ENCODE measurements around the gene C19orf18. TPM values are rescaled to one million over a fixed set of nuclear protein-coding genes. Genes with fewer than 3 reads are reported as not detected.

C19orf18 gene
- total and polyA plus RNA-seq, 12 donors, result 0.54 to 20.7 (median 2.2) TPM

DNA sequence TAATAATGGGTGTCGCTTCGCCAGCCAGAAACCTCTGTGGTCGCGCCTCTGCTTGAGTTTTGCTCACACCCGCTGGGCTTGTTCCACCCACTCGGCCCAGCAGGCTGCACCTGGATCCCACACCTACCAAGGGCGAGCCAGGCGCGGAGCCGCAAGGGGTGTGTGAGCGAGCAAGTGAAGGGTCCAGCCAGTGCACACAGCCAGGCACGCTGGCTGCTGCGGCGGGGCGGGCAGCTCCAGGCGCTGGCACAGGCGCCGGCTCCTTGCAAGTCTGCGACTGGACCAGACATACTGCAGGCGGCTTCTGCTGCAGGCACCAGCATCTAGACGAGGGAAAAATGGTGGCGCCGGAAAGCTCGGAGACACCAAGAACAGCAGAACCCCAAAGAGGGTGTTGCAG is 25.0 kb downstream of the C19orf18 start:
- intact Hi-C loops (cut with DNase I), result loop anchor here in 2 of 10 donors (5.0 to 10.0 kb wide), 2 partner anchors 53 to 206 kb away; partner anchors contain the start of genes ZNF329 (in 1 of the 2) and ZNF606 (in 1 of the 2)
- peaks cover 0 to 76% (median under 1%) of the 10 kb centered on the region in 11 donors for H3K9me3 ChIP-seq
- no peak overlapping the region for H3K4me3 ChIP-seq
- no peak for ATAC-seq
- 92% methylated on average over 24 of the region's 24 CpGs for WGBS, 2 donors
- TF ChIP-seq, protein P1, sequence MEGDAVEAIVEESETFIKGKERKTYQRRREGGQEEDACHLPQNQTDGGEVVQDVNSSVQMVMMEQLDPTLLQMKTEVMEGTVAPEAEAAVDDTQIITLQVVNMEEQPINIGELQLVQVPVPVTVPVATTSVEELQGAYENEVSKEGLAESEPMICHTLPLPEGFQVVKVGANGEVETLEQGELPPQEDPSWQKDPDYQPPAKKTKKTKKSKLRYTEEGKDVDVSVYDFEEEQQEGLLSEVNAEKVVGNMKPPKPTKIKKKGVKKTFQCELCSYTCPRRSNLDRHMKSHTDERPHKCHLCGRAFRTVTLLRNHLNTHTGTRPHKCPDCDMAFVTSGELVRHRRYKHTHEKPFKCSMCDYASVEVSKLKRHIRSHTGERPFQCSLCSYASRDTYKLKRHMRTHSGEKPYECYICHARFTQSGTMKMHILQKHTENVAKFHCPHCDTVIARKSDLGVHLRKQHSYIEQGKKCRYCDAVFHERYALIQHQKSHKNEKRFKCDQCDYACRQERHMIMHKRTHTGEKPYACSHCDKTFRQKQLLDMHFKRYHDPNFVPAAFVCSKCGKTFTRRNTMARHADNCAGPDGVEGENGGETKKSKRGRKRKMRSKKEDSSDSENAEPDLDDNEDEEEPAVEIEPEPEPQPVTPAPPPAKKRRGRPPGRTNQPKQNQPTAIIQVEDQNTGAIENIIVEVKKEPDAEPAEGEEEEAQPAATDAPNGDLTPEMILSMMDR (IDR thresholded peaks at IDR 0.05), result no peak
- H3K36me3 ChIP-seq, result peaks cover 0 to 6% (median 2%) of the 10 kb centered on the region in 9 donors
- peaks cover 7 to 26% (median 19%) of the 10 kb centered on the region in 9 donors for H3K4me1 ChIP-seq
- no peak overlapping the region for H3K27ac ChIP-seq
- H3K27me3 ChIP-seq, result no peaks in the 10 kb centered on the region
- DNase-seq, result no peak

DNA sequence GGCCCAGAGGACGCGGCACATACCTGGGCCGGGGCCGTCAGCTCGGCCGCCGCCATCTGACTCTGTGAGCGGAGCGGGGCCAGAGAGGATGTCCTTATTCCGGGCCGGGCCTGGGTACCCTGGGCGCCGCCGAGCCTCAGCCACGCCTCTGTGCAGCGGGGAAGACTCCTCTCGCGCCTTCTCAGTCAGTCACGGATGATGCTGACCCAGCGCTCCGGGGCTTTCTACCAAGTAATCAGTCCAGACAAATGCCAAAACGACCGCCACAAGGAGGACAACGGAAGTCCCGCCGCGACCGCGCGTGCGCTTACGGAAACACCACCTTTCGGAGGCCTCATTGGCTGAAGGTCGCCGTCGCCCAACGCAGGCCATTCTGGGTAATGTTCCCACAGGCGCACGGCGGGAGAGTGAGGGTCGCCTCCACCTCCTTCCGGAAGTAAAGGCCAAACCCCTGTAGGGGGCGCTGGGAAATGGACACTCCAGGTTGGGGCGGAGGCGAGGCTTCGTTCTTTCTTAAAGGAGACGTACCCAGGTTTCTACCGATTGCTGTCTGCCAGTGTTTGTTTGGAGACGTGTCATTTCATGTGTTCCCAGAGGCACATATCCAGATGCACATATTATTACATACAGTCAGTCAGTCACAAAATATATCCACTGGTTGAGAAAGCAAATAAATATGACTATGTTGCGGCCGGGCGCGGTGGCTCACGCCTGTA is 26.8 kb downstream of the C19orf18 start, which contains the start of gene ZNF256:
Gene ZNF256 (minus strand): TSS at position 288 of the 716 bp plus-strand sequence. CDS start 232 bp downstream, at position 56.
- peaks cover 0 to 21% (median 19%) of the 10 kb centered on the region in 9 donors for H3K36me3 ChIP-seq
- peak; percentile 96 to 98 for DNase-seq
- H3K4me1 ChIP-seq, result peaks cover 7 to 30% (median 19%) of the 10 kb centered on the region in 9 donors
- peak within 1 kb of the TSS; percentile 59 to 94 (median 88) for H3K27ac ChIP-seq
- intact Hi-C loops (cut with DNase I), result loop anchor here in 2 of 10 donors (5.0 to 10.0 kb wide), 2 partner anchors 55 to 207 kb away; partner anchors contain the start of genes ZNF329 (in 1 of the 2) and ZNF606 (in 1 of the 2)
- H3K9me3 ChIP-seq, result peaks cover 0 to 78% (median 12%) of the 10 kb centered on the region in 11 donors
- peak within 1 kb of the TSS; percentile 79 to 98 (median 94) for H3K4me3 ChIP-seq
- whole genome bisulfite sequencing, 2 donors, result 6 to 7% methylated on average over 54 of the region's 54 CpGs
- no peaks in the 10 kb centered on the region for H3K27me3 ChIP-seq
- peak; percentile 97 to 100 (median 99) for ATAC-seq
- TF ChIP-seq, protein P1 (IDR thresholded peaks at IDR 0.05), result peak; percentile 54 to 89 (median 78)

DNA sequence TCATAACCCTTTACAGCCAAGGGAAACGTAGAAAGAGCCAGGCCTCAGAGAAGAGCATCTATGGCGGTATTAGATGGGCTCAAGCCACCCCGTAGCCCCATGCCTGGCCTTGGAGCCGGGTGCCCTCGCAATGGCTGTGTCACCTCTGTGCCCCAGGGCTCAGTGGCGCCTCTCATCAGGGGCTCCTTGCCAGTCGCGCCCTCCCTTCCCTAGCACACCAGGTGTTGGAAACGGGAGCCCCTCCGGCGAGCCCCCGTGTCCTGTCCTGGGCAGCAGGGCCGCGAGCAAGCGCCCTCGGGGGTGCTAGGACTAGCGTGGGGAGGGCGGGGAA is 27.3 kb downstream of the C19orf18 start:
- ATAC-seq (peak in 5 of 8 donors; percentile 1 to 43 (median 3)), DNase-seq (no peak)
- TF ChIP-seq, protein P1 (IDR thresholded peaks at IDR 0.05), result no peak
- peaks cover 0 to 79% (median 17%) of the 10 kb centered on the region in 11 donors for H3K9me3 ChIP-seq
- intact Hi-C loops (cut with DNase I), result loop anchor here in 2 of 10 donors (5.0 to 10.0 kb wide), 2 partner anchors 55 to 208 kb away; partner anchors contain the start of genes ZNF329 (in 1 of the 2) and ZNF606 (in 1 of the 2)
- H3K27me3 ChIP-seq, result no peaks in the 10 kb centered on the region
- 0 to 1% methylated on average over 16 to 18 of the region's 18 CpGs for WGBS, 2 donors
- H3K36me3 ChIP-seq, result peaks cover 1 to 27% (median 24%) of the 10 kb centered on the region in 9 donors
- peak overlapping the region; percentile 59 to 94 (median 88) for H3K27ac ChIP-seq
- H3K4me1 ChIP-seq, result peaks cover 7 to 30% (median 19%) of the 10 kb centered on the region in 9 donors
- H3K4me3 ChIP-seq, result peak overlapping the region; percentile 79 to 98 (median 94)

DNA sequence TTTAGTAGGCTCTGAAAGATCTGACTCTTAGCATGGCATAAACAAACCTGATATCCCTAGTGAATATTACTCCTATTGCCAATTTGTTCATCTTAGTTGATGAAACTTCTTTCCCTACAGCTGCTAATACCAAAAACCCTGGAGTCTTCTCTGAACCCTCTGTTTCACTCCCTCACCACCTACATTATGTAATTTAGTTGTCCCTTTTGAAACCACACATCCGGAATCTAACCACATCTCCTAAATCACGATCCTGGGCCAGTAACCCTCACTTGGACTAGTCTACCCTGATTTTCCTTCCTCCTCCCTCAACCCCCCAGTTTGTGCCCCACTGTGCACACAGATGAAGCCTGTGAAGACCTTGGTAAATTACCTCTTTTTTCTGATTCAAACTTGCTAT is 28.0 kb downstream of the C19orf18 start:
- no peaks in the 10 kb centered on the region for H3K27me3 ChIP-seq
- ATAC-seq (no peak), DNase-seq (no peak)
- TF ChIP-seq, protein P1 (IDR thresholded peaks at IDR 0.05), result no peak
- H3K4me1 ChIP-seq, result peaks cover 7 to 30% (median 19%) of the 10 kb centered on the region in 9 donors
- H3K4me3 ChIP-seq, result peak overlapping the region; percentile 79 to 98 (median 94)
- intact Hi-C loops (cut with DNase I), result loop anchor here in 2 of 10 donors (5.0 to 10.0 kb wide), 2 partner anchors 56 to 208 kb away; partner anchors contain the start of genes ZNF329 (in 1 of the 2) and ZNF606 (in 1 of the 2)
- WGBS, 2 donors, result 53 to 66% methylated on average over 2 of the region's 2 CpGs
- H3K36me3 ChIP-seq, result peaks cover 3 to 34% (median 31%) of the 10 kb centered on the region in 9 donors
- peak overlapping the region in 3 of 10 donors; percentile 88 to 94 (median 90) for H3K27ac ChIP-seq
- peaks cover 0 to 79% (median 24%) of the 10 kb centered on the region in 11 donors for H3K9me3 ChIP-seq

Measured in heart right ventricle (tissue), 16 donors.